Measurements from ENCODE around the gene DHX34.
"Not testable (repeated sequence)": the region's sequence is repeated elsewhere in the genome, so short reads cannot be mapped to it uniquely, and the experiment has no call there.

The DHX34 gene

DNA sequence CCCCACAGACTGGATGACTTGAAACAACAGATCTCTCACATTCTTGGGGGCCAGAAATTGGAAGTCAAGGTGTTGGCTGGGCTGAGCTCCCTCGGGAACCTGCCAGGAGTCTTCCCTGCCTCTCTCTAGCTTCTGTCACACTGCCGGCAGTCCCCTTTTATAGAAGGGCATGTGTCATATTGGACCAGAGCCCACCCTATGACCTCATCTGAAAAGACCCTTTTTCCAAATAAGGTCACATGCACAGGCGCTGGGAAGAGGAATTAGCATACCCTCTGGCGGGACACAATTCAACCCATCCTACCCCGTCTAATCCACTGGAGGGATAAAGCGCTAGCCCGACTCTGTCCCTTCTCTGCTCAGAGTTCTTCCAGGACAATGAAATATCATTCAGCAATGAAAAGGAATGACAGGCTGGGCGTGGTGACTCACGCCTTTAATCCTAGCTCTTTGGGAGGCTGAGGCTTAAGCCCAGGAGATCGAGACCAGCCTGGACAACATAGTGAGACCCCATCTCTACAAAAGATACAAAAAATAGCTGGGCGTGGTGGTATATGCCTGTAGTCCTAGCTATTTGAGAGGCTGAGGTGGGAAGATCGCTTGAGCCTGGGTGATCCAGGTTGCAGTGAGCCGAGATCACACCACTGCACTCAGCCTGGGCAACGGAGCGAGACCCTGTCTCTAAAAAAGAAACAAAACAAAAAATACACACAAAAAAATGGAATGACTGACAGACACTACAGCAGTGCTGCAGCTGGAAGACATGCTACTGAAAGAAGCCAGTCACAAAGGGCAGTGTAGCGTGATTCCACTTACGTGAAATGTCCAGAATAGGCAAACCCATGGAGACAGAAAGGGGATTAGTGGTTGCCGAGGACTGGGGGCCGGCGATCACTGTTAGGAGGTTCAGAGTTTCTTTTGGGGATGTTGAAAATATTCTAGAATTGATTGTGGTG is 41.7 kb downstream of the DHX34 start:
- DNase-seq = no peak

DNA sequence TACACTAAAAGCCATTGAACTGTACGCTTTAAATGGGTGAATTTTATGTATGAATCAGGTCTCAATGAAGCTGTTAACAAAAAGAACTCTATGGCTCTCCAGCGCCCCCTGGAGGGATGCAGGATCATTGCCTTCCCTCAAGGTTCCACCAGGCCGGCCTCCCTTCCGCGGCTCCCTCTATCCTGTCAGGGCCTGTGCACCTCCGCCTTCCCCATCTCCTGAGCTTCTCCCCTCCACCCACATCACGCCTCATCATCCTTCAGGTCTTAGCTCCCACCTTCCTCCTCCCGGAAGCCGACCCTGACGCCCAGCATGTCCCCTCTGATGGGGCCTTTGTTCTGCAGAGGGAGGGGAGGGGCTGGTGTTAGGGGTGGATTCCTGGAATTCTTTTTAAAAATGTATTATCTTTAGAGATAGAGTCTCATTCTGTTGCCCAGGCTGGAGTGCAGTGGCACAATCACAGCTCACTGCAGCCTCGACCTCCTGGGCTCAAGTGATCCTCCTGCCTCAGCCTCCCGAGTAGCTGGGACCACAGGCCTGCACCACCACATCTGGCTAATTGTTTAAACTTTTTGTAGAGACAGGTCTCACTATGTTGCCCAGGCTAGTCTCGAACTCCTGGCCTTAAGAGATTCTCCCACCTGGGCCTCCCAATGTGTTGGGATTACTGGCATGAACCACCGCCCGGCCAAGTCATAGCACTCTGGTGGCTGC is 42.6 kb downstream of the DHX34 start:
- peak; percentile 66 for DNase-seq

DNA sequence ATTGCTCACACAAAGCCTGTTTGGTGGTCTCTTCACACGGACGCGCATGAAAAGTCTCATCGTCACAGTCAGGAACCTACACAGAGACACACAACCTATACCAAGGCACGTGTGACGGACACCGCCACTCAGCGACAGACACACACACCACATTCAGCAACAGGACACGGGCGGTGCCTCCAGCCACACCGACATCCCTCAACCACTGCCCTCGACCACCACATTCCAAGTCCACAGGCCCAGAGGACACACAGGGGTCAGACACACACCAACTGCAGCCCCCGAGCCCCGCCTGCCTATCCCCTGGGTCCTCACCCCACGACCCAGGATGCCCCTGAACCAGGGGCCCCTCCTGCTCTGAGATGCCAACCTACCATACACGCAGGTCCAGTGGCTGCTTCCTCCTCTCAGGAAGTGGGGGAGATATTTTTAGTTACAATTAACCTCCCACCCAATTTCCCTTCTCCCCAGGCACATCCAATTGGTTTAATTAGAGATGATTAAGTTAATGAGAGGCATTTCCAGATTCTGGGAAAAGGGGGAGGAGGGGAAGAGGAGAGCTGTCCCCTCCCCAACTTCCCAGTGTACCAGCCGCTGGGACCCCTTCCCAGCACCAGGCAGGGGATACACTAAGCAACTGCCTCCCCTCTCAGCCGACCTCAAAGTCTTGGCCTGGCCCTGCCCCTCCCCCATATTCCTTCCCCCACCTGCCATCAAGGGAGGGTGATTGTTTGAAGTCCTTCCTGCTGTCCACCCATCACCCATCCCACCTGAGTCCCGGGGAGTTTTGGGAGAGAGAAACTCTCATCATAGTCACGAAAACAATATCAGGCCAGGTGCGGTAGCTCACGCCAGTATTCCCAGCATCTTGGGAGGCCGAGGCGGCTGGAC is 49.8 kb downstream of the DHX34 start:
- no peak for DNase-seq

DNA sequence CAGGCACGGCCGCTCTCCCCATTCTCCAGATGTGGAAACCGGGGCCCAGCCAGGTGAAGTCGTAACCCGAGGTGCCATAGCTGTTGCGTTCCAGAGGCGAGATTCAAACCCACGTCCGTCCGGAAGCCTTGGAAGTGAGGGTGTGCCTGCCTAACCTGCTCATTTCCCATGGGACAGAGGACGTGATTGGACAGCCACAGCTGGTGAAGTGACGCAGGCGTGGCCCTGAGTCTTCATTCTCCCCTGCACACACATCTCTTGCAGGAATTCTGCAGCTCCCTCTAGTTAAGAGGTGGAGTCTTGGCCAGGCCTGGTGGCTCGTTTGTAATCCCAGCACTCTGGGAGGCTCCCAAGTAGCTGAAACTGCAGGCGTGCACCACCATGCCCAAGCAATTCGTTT is 53.4 kb downstream of the DHX34 start:
- no peak for DNase-seq

DNA sequence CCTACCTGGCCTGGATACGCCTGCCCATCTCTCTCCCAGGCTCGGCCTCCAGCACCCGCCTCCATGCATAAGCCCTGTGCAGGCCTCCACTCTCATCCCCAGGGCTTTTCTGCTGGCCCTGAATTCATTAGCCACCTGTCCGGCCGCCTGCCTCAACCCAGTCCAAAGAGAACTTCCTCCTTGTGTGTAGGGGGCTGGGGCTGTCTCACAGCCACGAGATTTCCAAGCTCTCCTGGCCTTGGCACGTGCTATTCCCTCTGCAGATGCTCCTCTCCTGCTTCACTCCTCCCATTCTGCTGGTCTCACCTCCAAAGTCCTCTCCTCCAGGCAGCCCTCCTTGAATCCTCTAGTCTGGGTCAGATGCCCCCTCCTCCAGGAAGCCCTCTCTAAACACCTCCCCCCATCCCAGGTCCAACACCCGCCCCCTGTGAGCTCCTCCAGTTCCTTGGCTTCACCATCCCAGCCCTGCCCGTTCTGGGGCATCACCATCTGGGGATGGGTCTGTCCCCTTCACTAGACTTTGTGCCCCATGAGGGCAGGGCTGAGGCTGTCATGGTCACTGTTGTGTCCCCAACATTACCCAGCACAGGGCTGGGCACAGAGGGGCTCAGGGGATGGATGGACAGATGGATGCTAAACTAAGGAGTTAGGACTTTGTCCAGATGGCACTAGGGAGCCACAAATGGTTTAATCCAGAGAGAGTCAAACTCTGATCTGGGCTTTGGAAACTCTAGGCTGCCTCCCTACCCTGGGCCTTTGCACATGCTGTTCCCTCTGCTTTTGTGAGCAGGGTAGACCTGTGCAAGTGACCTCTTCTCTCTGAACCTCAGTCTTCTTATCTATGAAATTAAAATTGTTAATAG is 55.5 kb downstream of the DHX34 start:
- no peak for DNase-seq

DNA sequence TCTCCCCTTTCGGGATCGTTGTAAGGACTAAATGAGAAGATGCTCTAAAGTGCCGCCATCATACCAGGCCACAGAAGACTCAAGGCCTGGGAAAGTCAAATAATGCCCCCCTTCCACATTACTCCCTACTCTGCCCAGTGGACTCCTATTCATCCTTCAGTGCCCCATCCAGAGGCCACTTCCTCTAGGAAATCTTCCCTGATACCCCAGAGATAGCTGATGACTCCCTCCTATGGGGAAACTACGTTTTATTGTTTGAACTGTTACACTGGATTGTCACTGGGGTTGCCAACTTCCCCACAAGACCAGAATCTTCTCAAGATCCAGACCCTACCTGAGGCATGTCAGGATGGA is 56.1 kb downstream of the DHX34 start:
- no peak for DNase-seq

DNA sequence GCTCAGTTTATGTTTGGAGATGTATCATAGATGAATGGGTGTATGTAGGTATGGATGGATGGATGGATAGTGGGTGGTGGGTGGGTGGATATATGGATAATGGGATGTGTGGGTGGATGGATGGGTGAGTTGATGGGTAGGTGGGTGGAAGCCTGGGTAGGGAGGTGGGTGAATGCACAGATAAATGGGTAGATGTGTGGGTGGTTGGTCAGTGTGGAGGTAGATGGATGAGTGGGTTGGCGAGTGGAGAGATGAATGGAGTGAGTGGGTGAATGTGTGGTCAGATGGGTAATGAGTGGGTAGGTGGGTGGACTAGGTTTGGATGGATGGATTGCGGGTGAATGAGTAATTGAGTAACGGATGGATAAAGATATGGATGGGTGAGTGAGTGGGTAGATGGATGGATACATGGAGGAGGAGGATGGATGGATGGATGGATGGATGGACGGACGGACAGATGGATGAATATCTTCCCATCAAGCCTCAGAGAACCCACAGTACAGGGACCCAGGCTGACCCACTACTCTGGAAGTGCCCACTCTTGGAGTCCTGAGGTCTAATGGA is 56.8 kb downstream of the DHX34 start:
- no peak for DNase-seq

DNA sequence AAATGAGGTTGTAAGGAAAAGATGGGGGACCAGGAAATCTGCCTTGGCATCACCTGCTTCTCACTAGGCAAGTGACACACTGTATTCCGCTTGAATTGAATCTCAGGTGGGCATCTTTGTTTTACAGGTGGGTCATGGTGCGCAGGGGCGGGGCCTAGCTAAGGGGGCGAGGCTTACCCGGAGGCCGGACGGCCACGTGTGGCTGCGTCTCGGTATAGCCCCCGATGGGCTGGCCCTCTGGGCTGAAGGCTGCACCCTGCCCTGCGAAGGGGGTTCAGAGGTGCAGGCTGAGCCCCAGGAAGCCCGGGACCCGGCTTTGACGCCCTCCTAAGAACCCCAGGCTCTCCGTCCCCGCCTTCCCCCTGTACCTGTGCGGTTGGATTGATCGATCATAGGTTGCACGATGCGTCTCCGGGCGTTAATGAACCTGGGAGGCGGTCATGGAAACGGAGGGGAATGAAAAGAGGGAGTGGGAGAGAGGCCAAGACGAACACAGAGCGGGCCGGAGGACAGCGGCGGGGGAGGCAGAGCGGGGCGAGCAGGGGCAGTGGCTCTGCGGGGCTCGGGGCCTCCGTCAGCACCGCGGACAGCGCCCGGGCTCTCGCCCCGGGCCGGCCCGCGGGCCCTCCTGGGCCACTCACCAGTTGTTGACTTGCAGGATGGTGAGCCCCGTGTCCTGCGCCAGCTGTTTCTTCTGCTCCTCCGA is 57.7 kb downstream of the DHX34 start:
- DNase-seq = no peak

DNA sequence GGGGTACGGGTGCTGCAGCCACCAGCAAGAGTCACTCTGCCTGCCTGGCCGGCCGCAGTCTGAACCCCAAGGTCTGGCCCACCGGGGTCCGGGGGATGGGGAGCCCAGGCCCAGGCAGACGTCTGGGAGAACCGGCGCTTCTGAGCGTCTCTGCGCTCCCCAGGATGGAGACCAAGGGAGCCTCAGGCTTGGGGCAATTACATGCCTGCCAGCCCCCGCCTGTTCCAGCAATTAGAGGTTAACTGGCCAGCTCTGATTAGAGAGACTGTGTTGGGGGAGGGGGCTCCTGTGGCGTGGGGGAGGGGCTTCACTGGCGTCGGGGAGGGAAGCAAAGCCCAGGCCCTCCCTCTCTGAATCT is 58.3 kb downstream of the DHX34 start:
- no peak for DNase-seq

DNA sequence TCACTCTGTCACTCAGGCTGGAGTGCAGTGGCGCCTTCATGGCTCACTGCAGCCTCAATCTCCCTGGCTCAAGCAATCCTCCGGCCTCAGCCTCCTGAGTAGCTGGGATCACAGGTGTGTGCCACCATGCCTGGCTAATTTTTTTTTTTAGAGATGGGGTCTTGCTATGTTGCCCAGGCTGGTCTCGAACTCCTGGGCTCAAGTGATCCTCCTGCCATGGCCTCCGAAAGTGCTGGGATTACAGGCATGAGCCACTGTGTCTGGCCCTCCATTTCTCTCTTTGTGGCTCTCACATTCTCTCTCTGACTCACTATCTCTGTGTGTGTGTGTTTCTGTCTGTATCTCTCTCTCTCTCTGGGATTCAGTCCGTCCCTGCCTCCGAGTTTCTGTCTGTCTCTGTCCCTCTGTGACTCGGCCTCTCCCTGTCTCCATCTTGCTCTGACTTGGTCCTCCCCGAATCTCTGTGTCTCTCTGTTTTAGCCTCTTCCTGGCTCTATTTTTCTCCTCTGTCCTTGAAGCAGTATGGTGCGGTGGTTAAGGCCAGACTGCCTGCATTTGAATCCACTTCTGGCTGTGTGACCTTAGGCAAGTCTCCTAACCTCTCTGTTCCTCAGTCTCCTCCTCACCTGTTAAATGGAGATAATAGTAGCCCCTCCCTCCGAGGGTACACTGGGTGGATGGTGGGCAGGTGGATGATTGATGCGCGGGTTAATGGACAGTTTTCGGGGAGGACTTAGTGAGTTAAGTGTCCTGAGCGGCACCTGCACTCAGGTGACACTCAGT is 59.2 kb downstream of the DHX34 start:
- no peak for DNase-seq

DNA sequence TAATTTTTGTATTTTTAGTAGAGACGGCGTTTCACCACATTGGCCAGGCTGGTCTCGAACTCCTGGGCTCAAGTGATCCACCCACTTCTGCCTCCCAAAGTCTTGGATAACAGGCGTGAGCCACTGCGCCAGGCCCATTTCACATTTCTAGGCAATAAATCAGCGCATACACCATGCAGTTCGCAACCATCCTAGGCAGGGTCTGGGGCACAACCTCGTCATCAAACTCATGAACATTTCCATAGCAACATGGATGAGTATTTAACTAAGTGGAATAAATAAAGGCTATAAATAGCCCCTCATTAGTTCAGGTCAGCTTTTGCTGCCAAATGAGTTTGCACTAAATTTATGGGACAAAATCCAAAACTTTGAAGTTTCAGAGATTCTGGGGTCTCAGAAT is 62.0 kb downstream of the DHX34 start:
- no peak for DNase-seq

DNA sequence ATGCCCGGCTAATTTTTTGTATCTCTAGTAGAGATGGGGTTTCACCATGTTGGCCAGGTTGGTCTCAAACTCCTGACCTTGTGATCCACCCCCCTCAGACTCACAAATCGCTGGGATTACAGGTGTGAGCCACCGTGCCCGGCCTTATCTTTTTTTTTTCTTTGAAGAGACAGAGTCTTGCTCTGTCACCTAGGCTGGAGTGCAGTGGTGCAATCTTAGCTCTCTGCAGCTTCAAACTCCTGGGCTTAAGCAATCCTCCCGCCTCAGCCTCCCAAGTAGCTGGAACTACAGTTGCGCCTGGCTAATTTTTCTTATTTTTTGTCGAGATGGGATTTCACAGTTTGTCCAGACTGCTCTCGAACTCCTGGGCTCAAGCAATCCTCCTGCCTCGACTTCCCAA is 62.6 kb downstream of the DHX34 start:
- not testable (repeated sequence) for DNase-seq

DNA sequence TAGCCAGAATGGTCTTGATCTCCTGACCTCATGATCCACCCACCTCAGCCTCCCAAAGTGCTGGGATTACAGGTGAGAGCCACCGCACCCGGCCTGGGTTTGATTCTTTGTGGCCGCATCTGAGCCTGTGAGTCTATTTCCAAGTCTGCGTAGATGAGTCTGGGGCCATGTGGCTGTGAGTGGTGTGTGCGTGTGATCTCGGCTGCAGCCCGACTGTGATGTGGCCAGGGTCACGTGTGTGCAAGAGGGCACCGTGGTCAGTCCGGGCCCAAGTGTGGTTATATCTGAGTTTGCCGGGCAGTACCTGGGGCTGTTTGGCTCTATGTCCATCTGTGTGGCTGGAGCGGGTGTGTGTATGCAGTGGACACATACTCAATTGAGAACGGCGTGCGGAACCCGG is 64.8 kb downstream of the DHX34 start:
- DNase-seq = no peak

DNA sequence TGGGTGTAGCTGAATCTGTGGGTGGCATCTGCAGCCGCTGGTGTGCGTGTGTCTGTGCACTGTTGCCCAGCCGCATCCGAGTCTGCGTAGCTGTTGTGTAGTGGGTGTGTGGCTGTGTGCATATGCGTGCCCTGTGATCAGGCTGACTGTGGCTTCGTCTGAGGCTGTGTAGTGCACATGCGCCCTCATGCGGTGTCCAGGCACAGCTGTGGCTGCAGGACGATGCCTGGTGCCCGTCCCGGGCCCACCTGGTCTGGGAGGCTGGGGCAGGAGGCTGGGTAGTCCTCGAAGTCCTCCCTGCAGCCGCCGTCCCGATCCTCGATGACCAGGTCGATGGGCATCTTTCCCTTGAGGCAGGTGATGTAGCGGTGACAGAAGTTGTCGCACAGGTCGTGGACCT is 65.4 kb downstream of the DHX34 start:
- DNase-seq = no peak

DNA sequence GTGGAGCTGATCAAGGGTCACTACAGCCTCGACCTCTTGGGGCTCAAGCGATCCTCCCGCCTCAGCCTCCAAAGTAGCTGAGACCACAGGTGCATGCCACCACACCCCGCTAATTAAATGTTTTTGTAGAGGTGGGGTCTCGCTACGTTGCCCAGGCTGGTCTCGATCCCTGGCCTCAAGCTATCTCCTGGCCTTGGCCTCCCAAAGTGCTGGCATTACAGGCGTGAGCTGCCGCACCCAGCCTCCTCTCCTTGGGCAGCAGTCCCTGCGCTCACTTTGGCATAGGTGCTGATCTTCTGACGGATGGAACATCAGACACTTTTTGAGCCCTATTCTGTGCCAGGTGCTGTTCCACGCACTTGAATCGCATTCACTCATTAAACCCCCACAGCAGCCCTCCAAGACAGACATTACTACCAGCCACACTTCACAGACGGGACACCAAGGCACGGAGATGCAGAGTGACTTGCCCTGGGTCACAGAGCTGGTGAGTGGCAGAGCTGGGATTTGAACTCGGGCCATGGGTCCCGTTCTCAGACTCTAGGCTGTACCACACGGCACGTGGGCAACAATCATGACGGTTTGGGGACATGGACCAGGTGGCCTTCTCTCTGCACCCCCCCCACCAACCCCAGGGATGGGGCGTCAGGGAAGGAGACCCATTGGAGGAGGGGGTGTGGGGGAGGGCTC is 67.0 kb downstream of the DHX34 start:
- no peak for DNase-seq

DNA sequence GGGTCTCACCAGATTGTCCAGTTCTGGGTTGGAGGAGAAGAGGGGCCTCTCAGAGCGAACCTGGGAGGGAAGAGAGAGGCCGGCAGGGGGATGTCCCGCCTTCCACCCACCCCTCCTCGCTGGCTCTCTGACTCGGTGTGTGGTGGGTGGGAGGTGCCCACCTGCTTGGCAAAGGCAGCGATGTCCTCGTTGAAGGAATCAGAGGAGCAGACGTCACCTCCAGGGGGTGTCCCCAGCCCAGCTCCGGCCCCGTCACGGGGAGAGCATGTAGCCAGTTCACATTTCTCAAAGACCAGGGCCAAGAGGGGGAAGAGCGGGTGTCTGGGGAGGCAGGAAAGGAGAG is 67.5 kb downstream of the DHX34 start:
- DNase-seq = no peak

DNA sequence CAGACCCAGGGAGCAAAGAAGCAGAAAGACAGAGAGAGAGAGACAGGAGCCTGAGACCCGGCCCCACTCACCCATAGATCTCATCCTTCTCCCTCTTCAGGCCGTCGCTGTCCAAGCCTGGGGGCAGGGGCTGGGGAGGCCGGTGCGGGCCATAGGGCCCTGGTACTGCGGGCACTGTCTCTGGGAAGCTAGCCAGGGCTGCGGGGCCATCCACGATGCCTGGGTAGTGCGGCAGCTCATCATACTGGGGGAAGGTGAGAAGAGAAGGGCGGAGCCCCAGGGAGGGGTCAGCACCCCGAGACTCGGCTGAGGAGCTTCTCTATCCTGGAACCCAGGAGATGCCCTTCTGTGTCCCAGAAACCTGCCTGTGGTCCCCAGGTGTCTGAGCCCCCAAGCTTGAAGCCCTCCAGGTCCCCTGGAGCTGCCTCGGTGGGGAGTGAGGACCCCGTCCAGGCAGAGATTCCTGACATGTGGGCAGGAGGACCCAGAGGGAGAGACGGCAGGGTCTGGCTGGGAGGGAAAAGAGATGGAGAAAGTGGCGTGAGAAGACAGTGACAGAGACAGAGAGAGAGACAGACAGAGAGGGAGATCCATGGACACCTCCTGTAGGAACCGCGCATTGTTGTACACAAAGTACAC is 68.1 kb downstream of the DHX34 start:
- DNase-seq = no peak

DNA sequence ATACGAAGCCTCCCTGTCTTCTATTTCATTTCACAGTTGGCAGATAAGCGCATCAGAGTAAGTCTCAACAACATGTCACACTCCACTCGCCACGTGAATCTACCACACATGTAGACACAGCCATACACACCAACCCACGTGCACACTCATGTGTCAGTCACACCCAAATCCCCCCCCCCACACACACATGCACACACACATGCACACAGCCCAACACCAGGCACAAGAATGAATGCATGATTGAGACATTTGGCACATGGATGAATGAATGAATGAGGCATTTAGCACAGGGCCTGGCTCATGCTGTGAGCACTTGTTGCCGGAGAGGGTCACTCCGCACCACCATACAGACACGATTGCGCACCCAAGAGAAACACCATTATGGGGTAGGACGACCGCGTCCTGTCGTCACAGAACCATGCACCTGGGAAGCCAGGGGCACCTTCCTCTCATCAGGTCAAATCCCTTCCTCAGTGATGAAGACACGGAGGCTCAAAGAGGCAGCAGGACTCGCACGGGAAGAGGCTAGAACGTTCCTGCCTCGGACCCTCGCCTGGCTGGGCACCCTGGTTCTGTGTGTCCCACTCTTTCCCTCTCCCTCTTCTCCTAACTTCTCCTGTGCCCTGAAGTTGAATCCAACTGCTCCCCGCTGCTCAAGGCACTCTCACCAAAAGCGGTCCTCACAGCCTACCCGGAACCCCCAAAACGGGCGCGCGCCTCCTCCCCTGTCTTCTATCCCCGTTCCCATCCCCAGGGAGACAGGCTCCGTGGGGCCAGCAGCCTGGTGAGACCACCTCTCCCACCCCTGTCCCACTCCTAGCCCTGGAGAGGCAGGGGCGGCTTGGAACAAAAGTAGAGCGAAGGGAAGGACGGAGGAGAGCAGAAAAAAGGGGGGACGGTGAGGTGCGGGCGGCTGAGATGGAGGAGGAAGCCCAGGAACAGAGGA is 68.9 kb downstream of the DHX34 start:
- DNase-seq = no peak

DNA sequence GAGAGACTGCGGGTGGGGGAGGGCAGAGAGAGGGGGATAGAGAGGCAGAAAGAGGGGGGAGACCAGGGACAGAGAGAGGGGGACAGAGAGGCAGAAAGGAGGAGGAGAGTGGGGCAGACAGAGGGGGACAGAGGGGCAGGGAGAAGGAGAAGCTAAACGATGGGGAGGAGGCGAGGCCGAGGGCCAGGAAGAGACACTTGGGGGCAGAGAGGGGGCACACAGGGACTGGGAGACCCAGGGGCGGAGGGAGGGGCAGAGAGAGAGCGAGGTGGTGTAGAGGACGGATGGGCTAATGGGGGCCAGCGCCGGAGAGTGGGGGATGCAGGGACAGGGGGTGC is 69.5 kb downstream of the DHX34 start:
- no peak for DNase-seq
